Left kidney (tissue), 2 donors: ENCODE data around the gene CENPS. TPM values are rescaled to one million over a fixed set of nuclear protein-coding genes. Genes with fewer than 3 reads are reported as not detected.
A peak's percentile ranks its signal among the peaks of the same experiment; 100 is the strongest.
"Not testable (repeated sequence)": the region's sequence is repeated elsewhere in the genome, so short reads cannot be mapped to it uniquely, and the experiment has no call there.

Source experiments
- DNase-seq: peaks from one replicate; pipeline ENCODE4 v3.0.0-alpha.2; 2013
- polyA plus RNA-seq: library from polyadenylated mRNA; unstranded; fragments of 120-200 nt; gene quantifications from one replicate; pipeline ENCODE4 v1.2.1, GENCODE V29; 2013; ENCODE audit not compliant: insufficient read length

CENPS gene
- polyA plus RNA-seq, 1 donor: 35.7 TPM

DNA sequence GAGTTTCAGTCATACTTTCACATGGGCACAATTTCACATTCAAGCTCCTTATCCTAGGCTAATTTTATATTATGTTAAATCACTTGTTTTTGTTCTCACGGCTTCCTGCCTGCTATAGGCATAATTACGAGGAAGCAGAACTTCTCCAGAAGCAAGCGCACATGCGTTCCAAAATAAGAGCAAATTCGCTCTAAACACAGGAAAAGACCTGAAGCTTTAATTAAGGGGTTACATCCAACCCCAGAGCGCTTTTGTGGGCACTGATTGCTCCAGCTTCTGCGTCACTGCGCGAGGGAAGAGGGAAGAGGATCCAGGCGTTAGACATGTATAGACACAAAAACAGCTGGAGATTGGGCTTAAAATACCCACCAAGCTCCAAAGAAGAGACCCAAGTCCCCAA is 19.5 kb downstream of the CENPS start, which contains the start of gene CORT:
CORT (plus strand) TSS at position 281 of the 400 bp plus-strand sequence. CDS start 193 bp downstream, outside the sequence.
- DNase-seq: no peak

GRCh38 chr1:10450156-10450814 is 20.1 kb downstream of the CENPS start:
- no peak for DNase-seq

DNA sequence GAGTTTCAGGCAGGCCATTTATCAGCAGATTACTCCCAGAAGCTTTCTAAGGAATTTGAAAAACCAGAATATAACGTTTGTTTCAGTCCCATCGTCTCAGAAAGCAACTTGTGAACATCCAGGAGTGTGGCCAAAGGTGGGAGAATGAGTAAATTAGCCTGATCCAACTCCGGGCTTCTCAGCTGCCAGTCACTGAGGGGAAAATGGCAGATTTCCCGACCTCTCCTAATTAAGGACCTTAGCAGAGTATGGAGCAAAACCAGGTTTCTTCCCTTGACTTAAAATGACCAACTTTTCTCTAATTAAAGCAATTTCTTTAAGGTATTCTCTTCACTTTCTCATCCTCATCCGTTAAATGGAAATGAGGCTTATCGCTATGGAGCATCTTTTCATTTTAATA is 20.6 kb downstream of the CENPS start:
- no peak for DNase-seq

DNA sequence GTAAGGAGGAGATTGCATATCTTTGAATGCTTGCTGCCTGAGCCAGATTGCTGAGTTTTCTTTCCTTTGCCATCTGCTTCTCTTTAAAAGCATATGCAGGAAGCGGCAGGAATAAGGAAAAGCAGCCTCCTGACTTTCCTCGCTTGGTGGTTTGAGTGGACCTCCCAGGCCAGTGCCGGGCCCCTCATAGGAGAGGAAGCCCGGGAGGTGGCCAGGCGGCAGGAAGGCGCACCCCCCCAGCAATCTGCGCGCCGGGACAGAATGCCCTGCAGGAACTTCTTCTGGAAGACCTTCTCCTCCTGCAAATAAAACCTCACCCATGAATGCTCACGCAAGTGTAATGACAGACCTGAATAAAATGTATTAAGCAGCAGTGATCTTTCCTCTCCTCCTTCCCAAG is 21.1 kb downstream of the CENPS start:
- DNase-seq: no peak

DNA sequence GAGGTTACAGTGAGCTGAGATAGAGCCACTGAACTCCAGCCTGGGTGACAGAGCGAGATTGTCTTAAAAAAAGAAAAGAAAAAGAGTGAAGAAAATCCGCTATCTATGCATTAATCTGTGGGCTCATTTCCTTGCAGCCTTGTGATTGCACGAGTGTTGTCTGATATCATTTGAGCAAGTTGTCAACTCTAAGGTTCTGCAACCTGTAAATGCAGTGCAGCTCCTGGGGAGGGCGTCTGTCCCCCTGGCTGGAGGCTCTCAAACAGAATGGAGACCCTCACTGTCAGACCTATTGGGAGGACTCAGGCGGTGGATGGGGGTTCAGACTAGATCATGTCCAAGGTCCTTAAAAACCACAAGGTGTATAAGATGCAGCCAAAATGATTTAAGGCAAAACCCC is 25.8 kb downstream of the CENPS start:
- DNase-seq: no peak

GRCh38 chr1:10456661-10457060 is 26.4 kb downstream of the CENPS start:
- no peak for DNase-seq

DNA sequence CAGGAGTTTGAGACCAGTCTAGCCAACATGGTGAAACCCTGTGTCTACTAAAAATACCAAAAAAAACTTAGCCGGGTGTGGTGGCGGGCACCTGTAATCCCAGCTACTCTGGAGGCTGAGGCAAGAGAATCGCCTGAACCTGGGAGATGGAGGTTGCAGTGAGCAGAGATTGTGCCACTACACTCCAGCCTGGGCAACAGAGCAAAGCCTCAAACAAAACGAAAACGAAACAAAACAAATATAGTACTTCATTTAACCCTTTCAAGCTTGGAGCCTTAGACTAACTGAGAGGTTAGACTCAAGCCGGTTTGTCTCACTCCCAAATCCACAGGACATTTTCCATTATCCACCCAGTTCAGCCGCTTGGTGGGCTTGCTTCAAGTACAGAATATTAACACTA is 27.2 kb downstream of the CENPS start:
- DNase-seq: not testable (repeated sequence)

DNA sequence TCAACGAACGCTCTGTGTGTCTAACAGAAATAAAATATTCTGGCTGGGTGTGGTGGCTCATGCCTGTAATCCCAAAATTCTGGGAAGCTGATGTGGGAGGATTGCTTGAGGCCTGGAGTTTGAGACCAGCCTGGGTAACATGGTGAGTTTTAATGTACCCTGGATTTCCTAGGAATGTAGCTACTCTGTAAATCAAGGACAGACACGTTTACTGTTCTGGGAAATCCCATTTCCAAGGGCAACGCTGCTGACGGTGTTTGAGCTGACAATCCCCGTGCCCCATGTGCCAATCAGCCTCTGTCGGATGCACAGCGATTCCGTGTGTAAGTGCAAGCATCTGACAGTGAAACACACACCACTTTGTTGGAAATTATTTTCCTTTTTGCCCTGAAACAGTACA is 27.6 kb downstream of the CENPS start:
- no peak for DNase-seq

DNA sequence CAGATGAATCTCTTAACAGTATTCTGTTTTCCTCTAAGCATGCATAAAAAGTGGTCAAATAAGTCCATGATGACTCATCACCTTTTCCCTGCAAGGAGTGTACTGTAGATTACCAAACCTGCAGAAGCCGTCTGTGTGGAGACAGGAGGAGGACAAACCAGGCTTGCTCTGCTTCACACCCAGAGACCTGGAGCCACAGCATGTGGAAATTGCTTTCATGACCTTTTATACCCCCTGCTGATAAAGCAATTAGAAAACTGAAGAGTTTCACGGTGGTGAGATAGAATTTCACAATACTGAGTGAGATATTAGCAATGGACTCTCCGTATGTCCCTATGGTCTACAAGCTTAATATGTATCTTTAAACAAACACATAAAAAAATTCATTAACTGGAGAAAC is 29.0 kb downstream of the CENPS start:
- no peak for DNase-seq

DNA sequence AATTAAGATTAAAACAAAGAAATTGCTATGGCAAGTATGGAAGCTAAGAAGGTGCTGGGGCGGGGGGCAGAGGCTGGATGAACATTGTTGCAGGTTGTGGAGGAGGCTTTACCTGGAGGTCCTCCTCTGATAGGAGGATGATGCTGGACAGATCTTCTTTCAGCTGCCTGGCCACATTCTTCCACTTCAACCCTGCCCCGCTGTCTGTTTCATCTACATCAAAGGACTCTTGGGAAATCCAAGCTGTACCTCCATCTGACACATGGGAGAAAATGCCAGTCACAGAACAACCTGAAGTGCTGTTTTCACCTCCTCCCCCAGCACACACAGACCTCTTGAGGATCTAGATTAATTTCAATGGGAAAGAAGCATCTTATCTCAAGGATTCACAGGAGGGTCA is 36.8 kb downstream of the CENPS start:
- no peak for DNase-seq

DNA sequence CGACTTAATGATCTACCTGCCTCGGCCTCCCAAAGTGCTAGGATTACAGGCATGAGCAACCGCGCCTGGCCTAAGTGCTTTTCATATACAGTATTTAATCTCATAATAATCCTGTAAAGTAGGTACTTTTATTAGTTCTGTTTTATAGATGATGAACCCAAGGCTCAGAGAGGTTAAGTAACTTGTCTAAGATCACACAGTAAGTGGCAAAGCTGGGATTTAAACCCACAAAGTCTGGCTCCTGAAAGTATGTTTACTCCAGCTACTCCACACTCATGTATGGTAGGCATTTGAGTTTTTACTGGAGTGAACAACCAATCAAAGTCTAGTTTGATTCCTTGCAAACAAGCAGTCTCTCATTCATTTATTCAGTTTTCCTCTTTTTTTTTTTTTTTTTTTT is 39.8 kb downstream of the CENPS start:
- no peak for DNase-seq

GRCh38 chr1:10471411-10472219 is 41.4 kb downstream of the CENPS start:
- no peak for DNase-seq

DNA sequence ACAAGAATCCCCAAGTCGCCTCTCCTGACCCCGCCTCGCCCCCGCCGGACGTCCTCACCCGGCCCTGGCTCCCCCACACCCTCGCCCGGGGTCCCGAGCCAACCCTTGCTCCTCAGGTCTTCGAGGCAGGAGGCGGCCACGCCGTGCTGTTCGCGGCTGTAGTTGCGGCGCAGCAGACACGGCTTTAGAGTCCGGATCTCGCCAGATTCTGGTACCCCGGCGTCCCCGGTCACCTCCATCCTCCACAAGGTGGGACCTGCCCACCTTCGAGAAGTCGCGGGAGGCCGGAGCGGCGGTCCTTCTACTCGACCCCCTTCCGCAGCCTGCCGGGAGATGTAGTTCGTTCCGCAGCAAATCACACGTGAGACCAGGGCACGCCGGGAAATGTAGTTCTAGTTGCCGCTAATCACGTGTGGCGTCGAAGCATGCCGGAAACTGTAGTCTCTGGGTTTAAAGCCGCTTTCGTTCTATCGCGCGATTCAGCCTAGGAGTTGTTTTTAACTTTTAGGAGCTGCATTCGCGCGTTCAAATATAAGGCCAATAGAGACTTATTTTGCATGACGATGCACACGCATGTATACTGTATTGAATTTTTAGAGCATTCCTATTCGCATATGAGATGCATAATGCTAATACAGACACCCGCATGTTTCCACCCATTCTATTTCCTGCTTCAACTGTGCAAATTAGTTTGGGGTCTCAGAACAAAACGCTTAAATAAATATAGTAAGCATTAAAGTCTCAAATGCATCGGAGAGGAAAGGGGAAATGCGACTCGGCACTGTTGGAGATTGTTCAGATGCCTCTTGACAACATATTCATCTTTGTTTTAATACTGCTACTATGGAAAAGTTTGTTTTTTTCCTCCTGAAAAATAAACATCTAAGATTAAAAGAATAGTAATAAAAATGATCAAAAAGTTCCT is 42.2 kb downstream of the CENPS start, which contains the start of gene DFFA:
DFFA (minus strand) TSS at position 310 of the 925 bp plus-strand sequence; CDS start at position 239, 71 bp downstream.
- DNase-seq: peak; percentile 95

- peak; percentile 27 for DNase-seq
Measured at GRCh38 chr1:10473145-10473765, 43.0 kb downstream of the CENPS start.

- DNase-seq: not testable (repeated sequence)
Measured at GRCh38 chr1:10474309-10474612, 44.0 kb downstream of the CENPS start.

DNA sequence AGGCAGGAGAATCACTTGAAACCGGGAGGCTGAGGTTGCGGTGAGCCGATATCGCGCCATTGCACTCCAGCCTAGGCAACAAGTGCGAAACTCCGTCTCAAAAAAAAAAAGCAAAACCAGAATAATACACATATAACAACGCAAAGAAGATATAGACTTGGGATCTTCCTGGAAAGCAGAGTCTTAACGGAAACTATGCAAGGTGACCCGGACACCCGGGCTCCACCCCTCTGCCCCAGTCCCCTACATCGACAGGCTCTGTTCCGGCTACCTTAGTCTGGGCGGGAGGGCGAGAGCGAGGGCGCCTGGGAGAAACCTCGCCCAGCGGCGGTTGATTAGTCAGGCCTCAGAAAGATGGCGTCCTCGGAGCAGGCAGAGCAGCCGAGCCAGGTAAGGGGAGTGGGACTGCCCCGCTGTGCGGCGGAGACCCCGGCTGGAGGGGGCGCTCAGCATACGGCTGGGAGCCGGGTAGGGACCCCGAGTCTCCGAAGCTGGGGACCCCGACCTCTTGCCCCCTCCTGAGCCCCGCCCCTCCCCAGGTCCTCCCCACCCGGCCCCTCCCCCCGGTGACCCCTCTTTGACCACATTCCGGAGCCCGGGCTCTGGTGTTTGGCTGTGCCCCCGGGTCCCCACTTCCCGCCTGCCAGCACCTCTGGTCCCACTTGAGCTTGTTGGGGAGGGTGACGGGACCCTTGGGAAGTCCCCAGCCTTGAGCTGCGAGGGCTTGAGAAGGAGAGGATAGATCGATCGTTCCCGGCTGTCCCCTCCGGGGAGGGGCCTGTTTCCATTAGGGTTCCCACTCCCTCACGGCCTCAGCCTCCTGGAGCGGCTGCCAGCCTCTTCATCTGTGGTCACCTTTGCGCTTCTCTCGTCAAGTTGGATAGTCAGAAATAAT is 44.6 kb downstream of the CENPS start, which contains the start of gene PEX14:
PEX14 (plus strand) TSS at position 338 of the 895 bp plus-strand sequence; CDS start at position 355, 17 bp downstream.
- DNase-seq: peak; percentile 87

- DNase-seq: no peak
Measured at GRCh38 chr1:10475510-10475909, 45.3 kb downstream of the CENPS start.

- DNase-seq: no peak
Measured at GRCh38 chr1:10479296-10479695, 49.1 kb downstream of the CENPS start.

DNA sequence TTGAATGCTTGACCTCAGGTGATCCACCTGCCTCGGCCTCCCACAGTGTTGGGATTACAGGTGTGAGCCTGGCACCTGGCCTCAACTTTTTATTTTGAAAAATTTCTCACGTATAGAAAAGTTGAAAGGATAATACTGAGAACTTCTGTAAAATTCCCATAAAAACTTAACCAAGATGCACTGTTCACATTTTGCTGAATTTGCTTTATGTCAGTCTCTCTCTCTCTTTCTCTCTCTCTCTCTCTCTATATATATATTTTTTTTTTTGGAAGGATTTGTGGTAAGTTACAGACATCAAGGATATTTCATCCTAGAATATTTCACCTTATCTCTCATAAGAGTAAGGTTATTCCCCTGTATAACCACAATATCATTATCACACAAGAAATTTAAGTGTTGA is 50.4 kb downstream of the CENPS start:
- no peak for DNase-seq

- no peak for DNase-seq
Measured at GRCh38 chr1:10484521-10484920, 54.3 kb downstream of the CENPS start.
